Stimulated activated CD8-positive, alpha-beta memory T cell treated with anti-CD3 and anti-CD28 coated beads, Interleukin-4, amount 100 ng/mL, for 24 hours (primary cell): ENCODE results near the gene MBP.
"Not testable (repeated sequence)": the region's sequence is repeated elsewhere in the genome, so short reads cannot be mapped to it uniquely, and the experiment has no call there.

Experiments used
- DNase-seq: peaks from one replicate; pipeline ENCODE4 v3.0.0-alpha.2; 2020; ENCODE audit warnings: low read depth

The MBP gene

GRCh38 chr18:77022116-77022515, 110.5 kb downstream of the MBP start:
- DNase-seq = no peak

DNA sequence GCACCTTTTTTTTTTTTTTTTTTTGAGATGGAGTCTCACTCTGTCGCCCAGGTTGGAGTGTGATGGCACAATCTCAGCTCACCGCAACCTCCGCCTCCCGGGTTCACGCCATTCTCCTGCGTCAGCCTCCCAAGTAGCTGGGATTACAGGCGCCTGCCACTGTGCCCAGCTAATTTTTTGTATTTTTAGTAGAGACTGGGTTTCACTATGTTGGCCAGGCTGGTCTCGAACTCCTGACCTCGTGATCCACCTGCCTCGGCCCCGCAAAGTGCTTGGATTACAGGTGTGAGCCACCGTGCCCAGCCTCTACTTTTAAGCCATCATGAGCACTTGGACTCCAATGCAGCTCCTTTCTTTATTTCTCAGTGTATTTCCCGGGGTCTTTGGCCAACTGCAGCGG, 111.1 kb downstream of the MBP start:
- not testable (repeated sequence) for DNase-seq

- DNase-seq = no peak
Measured at GRCh38 chr18:77021075-77021474, 111.5 kb downstream of the MBP start.

- no peak for DNase-seq
Measured at GRCh38 chr18:77020561-77020960, 112.0 kb downstream of the MBP start.

GRCh38 chr18:77019641-77020040, 112.9 kb downstream of the MBP start:
- DNase-seq = no peak

DNA sequence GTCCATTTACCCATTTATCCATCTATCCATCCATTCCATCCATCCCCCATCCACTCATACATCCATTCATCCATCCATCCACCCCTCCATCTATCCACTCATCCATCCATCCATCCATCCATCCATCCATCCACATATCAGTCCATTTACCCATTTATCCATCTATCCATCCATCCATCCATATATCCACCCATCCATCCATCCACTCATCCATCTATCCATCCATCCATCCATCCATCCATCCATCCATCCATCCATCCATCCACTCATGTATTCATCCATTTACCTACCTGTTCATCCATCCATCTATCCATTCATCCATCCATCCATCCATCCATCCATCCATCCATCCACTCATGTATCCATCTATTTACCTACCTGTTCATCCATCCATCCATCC, 113.9 kb downstream of the MBP start:
- DNase-seq = not testable (repeated sequence)

- no peak for DNase-seq
Measured at GRCh38 chr18:77017355-77017754, 115.2 kb downstream of the MBP start.

DNA sequence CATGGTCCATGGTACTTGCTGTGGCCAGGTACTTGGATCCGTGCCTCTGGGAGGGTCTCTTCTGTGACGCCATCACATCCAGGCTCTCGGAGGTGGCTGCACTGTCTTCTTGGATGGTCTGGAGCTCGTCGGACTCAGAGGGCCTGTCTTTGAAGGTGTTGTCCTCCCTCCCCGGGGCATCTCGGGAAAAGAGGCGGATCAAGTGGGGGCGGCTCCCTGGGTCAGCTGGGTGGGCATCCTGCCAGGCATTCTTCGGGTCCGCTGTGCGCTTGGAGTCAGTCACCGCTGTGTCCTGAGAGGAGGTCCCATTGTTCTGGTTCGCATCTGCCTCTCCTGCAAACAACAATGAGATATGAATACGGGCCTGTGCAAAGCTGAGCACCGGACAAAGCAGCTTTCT, 115.6 kb downstream of the MBP start:
- no peak for DNase-seq

GRCh38 chr18:77015771-77016710, 116.5 kb downstream of the MBP start:
- DNase-seq = no peak

DNA sequence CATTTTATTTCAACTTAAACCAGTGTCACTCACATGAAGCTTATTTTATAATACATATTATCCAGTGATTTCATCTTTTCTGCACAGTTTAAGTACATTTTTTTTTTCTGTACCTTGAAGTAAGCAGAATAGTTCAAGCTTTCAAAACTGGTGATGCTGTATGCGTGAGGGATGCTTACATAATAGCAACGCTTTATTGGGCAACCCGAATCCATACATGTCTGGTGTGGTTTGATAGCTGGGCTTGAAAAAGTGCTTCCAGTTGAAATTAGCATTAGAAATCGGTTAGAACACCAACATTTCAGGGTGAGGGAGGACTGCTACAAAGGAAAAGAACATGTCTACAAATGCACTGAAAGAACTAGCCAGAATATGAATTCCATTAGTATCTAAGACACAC, 117.4 kb downstream of the MBP start:
- DNase-seq = no peak

DNA sequence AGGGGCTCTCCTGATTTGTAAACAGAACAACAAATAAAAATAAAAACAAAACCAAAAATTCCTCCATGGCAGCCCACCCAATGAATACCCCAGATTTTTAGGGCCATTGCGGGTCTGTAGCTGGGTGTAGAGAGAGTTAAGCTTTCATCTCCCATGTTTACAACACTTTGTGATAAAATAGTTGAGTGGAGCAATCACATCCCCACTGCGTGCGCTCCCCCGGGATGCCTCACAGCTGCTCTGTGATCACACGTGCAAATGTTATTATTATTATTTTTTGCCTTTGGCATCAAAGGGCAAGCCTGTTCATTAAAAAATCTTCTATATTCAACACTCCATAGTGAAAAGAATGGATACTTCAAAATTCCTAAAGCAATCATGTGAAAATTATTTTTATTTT, 118.0 kb downstream of the MBP start:
- no peak for DNase-seq

- DNase-seq = no peak
Measured at GRCh38 chr18:77013811-77014521, 118.6 kb downstream of the MBP start.

GRCh38 chr18:77012806-77013541, 119.6 kb downstream of the MBP start:
- no peak for DNase-seq

DNA sequence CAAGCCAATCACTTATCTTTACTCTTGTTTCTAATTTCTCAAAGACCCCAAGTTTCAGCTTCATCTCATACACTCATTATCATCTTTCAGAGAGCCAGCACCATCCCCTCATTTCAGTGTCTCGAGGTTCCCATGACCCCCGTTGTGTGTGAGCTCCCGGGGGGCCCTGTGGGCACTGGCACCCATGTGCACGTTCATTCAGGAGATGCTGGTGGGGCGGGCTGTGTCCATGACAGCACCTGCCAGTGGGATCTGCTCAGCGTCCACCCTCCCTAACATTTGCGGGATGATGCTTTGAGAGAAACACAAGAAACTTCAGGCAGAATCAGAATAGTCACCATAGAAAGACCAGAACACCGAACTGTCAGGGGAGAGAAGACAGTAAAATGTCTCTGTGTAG, 120.5 kb downstream of the MBP start:
- no peak for DNase-seq

DNA sequence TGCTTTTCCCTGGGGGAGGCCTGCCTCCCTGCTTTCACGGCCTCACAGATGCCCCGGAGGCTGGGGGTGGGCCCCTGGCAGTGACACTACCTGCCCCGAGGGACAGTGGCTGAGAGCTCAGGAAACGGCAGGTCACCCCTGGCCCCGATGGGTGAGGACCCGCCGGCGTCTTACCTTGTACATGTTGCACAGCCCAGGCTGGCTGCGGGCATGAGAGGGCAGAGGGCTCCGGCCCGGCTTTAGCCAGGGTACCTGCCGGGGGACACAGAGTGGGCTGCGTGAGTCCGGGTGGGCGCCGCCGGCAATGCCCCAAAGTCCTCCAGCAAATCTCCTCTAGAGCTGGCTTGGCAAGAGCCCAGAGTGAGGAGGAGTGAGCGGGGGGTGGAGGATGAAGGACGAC, 122.9 kb downstream of the MBP start:
- DNase-seq = no peak

GRCh38 chr18:77008576-77009315, 123.8 kb downstream of the MBP start:
- DNase-seq = no peak

DNA sequence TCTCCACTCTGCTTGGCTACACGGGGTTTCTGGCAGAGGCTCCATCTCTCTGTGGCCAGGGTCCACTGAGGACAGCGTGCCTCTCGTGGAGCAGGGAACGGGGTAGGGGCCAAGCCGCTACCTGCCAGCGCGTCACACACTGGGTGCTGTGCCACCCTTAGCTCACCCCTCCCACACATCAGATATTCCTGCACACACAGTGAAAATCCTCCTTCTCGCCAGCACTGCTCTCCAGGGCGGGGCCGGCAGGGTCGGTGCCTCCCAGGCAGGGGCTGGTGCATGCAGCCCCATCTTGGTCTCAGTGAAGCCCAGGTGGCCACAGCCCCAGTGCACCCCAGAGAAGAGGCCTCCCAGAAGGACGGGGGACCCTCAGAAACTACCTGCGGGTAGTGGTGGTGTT, 124.6 kb downstream of the MBP start:
- no peak for DNase-seq

GRCh38 chr18:77007251-77007650, 125.3 kb downstream of the MBP start:
- DNase-seq = no peak

DNA sequence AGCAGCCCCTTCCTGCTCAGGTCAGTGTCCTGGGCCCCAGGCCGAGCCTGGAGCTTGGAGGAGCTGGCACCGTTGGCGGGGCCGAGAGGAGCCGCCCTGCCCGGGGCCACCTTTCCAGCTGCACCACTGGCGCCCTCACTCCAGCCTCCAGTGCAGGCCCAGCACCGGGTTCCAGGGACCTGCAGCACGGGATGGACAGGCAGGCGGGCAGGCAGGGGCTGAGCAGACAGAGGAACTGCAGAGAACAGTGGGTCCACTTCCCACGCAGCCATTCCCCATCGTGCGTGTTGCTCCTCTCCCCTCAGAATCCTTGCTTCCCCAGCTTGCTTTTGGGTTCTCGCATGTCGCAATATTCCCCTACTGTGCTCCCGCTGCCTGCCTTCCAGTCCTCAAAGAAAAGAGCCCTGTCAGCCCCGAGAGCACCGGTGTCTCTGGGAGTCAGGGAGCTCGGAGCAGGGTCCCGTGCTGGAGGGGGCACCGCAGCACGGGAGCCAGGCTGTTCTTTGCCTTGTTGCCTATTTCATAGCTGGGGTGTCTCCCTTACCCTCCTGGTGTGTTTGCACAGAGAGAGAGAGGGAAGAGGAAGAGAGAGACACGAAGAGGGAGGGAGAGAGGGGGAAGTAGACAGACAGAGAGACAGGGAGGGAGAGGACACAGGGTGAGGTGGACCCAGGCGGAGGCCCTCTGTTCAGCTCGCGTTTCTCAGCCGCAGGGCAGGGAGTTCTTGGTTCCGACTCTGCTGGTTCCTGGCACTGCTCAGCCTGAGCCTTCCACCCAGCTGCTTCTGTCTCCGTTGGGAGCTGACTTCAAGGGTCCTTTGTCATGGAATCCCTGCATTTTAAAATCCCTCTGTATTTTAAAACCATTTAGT, 126.0 kb downstream of the MBP start:
- no peak for DNase-seq

- no peak for DNase-seq
Measured at GRCh38 chr18:77005651-77006195, 126.9 kb downstream of the MBP start.
